ENCODE measurements around the gene PXDN.

PXDN gene

DNA sequence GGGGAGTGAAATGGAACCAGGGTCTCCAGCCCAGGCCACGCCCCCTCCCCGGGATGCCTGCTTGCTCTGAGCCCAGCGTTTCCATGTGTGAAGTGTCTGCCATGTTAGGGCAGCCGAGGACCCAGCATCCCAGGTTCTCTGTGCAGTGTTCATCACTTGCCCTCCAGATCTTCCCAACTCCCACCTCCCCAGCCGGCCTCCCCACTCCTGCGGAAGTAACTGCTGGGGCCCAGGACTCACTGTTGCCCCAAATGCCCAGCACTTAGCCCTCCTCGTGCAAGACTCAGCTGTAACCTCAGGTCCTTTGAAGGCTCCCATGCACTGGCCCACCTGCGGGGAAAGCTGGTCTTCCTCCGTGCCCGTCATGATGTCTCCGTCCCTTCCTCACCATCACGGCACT is 9.7 kb upstream of the PXDN start:
- TF ChIP-seq Cebpa-rat (IDR thresholded peaks at IDR 0.05) = no peak
- peaks cover 17 to 63% (median 51%) of the 10 kb centered on the region in 10 experiments for H3K4me1 ChIP-seq

DNA sequence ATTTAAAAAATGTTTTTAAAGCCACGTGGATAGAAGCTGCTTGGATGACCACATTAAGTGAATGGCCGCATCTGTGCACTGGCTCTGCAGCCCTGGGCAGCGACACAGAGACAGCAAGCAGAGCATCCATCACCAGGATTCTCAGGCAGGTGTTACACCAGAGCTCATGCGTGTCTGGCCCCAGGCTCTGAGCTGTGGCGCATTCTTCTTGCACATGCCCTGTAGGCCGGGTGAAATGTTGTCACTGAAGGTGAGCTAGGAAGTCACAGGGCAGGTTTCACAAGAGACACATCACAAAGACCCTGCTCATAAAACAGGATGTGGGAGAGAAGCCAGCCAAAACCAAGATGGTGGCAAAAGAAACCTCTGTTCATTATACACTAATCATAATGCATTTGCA is 8.4 kb upstream of the PXDN start:
- H3K4me2 ChIP-seq = peak overlapping the region in 3 of 11 experiments; percentile 4 to 36 (median 22); a peak in 1 of 22 replicates
- no peak overlapping the region for H3K27ac ChIP-seq
- H3K4me3 ChIP-seq = no peak overlapping the region
- H4K20me1 ChIP-seq = peaks cover 0 to 6% (median 0%) of the 10 kb centered on the region in 11 experiments; a peak in 2 of 22 replicates
- H3K9me3 ChIP-seq (replicated peaks in 1 of 11) = peaks cover 18 to 32% (median 29%) of the 10 kb centered on the region in 11 experiments
- no peaks in the 10 kb centered on the region for H3K27me3 ChIP-seq
- peaks cover 9 to 58% (median 38%) of the 10 kb centered on the region in 10 experiments for H3K4me1 ChIP-seq
- peaks cover 0 to 5% (median 0%) of the 10 kb centered on the region in 11 experiments; a peak in 1 of 22 replicates for H3K36me3 ChIP-seq
- H3K9ac ChIP-seq = no peak overlapping the region
- no peak for TF ChIP-seq Cebpa-rat (IDR thresholded peaks at IDR 0.05)

More for the DNA sequence above, 9.7 kb upstream of the PXDN start:
- no peak overlapping the region for H3K9ac ChIP-seq
- peaks cover 0 to 6% (median 0%) of the 10 kb centered on the region in 11 experiments; a peak in 2 of 22 replicates for H4K20me1 ChIP-seq
- H3K36me3 ChIP-seq = peaks cover 0 to 5% (median 0%) of the 10 kb centered on the region in 11 experiments; a peak in 1 of 22 replicates
- no peak overlapping the region for H3K27ac ChIP-seq
- H3K27me3 ChIP-seq = no peaks in the 10 kb centered on the region
- peaks cover 18 to 32% (median 29%) of the 10 kb centered on the region in 11 experiments for H3K9me3 ChIP-seq (replicated peaks in 1 of 11)
- no peak overlapping the region for H3K4me2 ChIP-seq
- no peak overlapping the region for H3K4me3 ChIP-seq

DNA sequence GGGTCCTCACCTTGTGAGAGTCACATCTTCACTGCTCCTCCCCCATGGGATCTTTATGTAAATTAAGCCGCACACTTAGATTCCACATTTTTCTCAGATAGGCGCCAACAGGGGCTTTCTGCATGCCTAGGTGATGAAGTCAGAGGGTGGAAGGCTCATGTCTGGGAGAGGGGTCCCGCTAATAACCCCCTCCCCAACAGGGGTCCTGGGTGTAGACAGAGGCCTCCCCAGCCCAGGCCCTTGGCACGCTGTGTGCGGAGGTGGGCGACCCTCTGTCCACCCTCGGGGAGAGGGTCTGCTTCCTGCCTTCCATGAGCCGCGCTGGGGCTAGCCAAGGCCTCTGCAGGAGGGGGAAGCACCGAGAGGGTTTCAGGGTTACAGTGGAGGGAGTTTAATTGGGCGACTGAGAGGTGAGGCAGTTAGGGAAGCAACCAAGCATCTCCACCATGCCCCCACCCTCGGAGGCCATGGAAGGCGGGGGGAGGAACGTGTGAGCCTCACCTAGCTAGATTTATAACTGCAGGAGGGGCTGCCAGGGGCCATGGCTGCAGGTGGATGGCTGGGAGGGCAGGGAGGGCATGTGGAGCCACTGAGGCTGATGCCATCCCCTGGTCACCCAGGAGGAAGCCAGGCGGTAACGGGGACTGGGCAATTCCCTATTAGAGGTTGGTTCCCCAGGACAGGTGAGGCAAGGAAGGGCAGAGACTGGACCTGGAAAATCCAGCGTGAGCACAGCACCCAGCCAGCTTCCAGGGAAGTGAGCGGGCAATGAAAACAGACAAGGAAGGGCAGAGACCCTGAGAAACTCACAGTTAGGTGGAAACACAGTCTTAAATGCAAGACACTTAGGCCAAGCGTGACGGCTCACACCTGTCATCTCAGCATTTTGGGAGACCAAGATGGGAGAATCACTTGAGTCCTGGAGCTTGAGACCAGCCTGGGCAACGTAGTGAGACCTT is 7.7 kb upstream of the PXDN start:
- H3K27ac ChIP-seq = no peak overlapping the region
- no peak overlapping the region for H3K4me3 ChIP-seq
- H3K4me1 ChIP-seq = peaks cover 2 to 56% (median 34%) of the 10 kb centered on the region in 10 experiments; a peak in 19 of 20 replicates
- no peak for TF ChIP-seq Cebpa-rat (IDR thresholded peaks at IDR 0.05)
- H4K20me1 ChIP-seq = peaks cover 0 to 9% (median 0%) of the 10 kb centered on the region in 11 experiments; a peak in 2 of 22 replicates
- H3K27me3 ChIP-seq = no peaks in the 10 kb centered on the region
- peak overlapping the region in 3 of 11 experiments; percentile 31 to 56 (median 33); a peak in 2 of 22 replicates for H3K9ac ChIP-seq
- H3K9me3 ChIP-seq (replicated peaks in 1 of 11) = peaks cover 18 to 32% (median 29%) of the 10 kb centered on the region in 11 experiments
- peak overlapping the region in 8 of 11 experiments; percentile 11 to 71 (median 56); a peak in 14 of 22 replicates for H3K4me2 ChIP-seq
- H3K36me3 ChIP-seq = peaks cover 0 to 5% (median 0%) of the 10 kb centered on the region in 11 experiments; a peak in 1 of 22 replicates

DNA sequence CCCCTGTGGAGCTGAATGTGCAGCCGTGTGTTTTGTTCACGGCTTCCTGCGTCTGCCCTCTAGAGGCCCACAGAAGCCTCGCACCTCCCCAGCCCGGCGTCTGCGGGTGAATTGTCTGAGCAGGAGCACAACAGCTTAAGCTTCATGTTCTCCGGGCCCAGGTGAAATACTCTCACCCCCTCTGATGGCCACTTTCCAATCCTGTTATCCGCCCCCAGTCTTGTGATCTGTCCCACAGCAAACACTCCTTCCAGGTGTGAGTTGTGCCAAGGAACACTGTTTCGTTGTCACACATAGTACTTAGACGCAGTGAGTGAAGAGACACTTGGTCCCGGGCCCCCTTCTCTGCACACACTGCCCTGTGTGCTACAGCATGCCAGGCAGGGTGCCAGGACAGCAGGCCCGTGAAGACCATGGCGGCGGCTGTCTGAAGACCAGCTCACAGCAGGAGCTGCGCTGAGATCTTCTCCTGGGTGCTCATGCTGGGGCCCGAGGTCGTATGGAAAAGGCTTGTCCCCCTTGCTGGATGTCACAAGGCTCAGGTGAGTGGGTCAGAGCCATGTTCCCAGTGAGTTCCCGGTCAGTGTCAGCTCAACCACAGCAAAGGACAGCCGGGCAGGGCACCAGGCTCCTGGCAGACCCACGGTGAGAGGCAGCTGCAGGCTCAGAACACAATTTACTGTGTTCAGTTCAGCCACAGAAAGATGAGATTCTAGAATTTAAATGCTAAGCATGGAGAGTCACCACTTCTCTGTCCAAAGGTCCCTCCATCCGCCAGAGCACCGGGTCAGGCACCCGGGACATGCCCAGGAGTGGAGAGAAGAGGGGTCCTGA is 6.8 kb upstream of the PXDN start:
- Histone ChIP-seq H3K4me1 (peaks cover 0 to 56% (median 32%) of the 10 kb centered on the region in 10 experiments; a peak in 16 of 20 replicates), H3K9me3 (replicated peaks in 1 of 11) (peaks cover 18 to 31% (median 27%) of the 10 kb centered on the region in 11 experiments), H3K36me3 (peaks cover 0 to 5% (median 0%) of the 10 kb centered on the region in 11 experiments; a peak in 1 of 22 replicates), H3K27ac (peak overlapping the region in 1 of 11 experiments; percentile 27; a peak in 2 of 22 replicates), H3K27me3 (no peaks in the 10 kb centered on the region), H3K9ac (peak overlapping the region in 4 of 11 experiments; percentile 31 to 56 (median 40); a peak in 6 of 22 replicates), H3K4me2 (peak overlapping the region in 8 of 11 experiments; percentile 11 to 71 (median 56); a peak in 15 of 22 replicates), H4K20me1 (peaks cover 0 to 17% (median 0%) of the 10 kb centered on the region in 11 experiments; a peak in 4 of 22 replicates), H3K4me3 (no peak overlapping the region)
- TF ChIP-seq Cebpa-rat (IDR thresholded peaks at IDR 0.05) = no peak

DNA sequence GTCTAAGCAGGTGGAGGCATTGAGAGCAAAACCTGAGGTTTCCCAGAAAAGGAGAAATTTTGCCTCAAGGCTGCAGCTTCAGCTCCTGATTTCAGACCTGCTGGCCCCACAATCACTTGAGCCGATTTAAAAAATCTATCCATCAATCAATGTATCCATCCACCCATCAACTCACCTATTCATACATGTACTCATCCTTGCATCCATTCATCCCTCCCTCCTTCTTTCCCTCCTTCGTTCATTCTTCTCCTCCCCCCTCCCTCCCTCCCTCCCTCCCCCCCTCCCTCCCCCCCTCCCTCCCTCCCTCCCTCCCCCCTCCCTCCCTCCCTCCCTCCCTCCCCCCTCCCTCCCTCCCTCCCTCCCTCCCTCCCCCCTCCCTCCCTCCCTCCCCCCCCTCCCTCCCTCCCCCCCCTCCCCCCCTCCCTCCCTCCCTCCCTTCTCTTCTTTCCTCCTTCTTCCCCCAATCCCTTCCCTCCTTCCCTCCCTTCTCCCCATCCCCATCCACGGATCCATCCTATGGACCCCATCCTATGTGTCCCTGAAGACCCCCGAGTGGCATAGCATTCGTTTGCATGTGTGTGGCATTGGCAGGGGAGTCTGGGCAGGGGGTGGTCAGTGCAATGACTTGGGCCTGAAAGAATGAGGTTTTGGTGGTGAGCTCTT is 6.1 kb upstream of the PXDN start:
- no peak overlapping the region for H3K4me3 ChIP-seq
- peaks cover 6 to 61% (median 38%) of the 10 kb centered on the region in 10 experiments for H3K4me1 ChIP-seq
- TF ChIP-seq Cebpa-rat (IDR thresholded peaks at IDR 0.05) = no peak
- H3K4me2 ChIP-seq = peak overlapping the region in 4 of 11 experiments; percentile 36 to 71 (median 64); a peak in 4 of 22 replicates
- no peak overlapping the region for H3K27ac ChIP-seq
- peaks cover 0 to 5% (median 0%) of the 10 kb centered on the region in 11 experiments; a peak in 1 of 22 replicates for H3K36me3 ChIP-seq
- no peak overlapping the region for H3K9ac ChIP-seq
- peaks cover 0 to 25% (median 0%) of the 10 kb centered on the region in 11 experiments; a peak in 5 of 22 replicates for H4K20me1 ChIP-seq
- H3K9me3 ChIP-seq (replicated peaks in 1 of 11) = peaks cover 16 to 24% (median 20%) of the 10 kb centered on the region in 11 experiments
- no peaks in the 10 kb centered on the region for H3K27me3 ChIP-seq

DNA sequence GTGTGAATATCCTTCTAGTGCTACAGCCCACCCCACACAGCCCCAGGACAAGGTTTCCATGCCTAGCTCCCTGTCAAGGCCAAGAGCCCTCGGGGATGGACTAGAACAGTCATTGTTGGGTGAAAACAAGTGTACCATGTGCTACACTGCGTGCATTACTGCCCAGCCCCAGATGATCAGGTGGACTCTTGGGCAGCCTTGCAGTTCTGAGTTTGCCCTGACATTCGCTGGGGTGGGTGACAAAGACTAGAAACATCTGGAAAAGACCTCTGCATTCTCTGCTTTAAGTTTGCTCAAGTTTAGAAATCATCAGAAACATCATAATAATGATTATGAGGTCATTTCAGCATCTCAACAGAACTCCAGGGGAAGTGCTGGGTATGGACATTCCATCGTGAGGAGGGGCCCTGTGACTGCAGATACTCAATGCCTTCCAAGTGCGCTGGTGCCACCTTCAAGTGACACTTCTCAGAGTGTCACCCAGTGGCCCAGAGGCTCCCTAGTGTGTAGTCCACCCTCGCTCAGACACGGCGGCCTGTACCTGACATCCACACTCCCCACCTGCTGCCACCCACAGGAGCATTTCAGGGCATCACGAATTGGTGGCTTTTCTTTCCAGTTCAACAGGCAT is 5.3 kb upstream of the PXDN start:
- H3K27me3 ChIP-seq = no peaks in the 10 kb centered on the region
- H3K4me1 ChIP-seq = peaks cover 9 to 68% (median 45%) of the 10 kb centered on the region in 10 experiments
- no peak overlapping the region for H3K9ac ChIP-seq
- 0 out of 22 replicates have a peak overlapping the region, but pooled peaks of 2 of the 11 experiments have one; percentile 1 to 8 for H3K4me2 ChIP-seq
- H4K20me1 ChIP-seq = peaks cover 0 to 28% (median 0%) of the 10 kb centered on the region in 11 experiments; a peak in 5 of 22 replicates
- no peak for TF ChIP-seq Cebpa-rat (IDR thresholded peaks at IDR 0.05)
- no peak overlapping the region for H3K4me3 ChIP-seq
- H3K9me3 ChIP-seq (replicated peaks in 1 of 11) = peaks cover 8 to 16% (median 12%) of the 10 kb centered on the region in 11 experiments
- peaks cover 0 to 4% (median 0%) of the 10 kb centered on the region in 11 experiments; a peak in 1 of 22 replicates for H3K36me3 ChIP-seq
- no peak overlapping the region for H3K27ac ChIP-seq

DNA sequence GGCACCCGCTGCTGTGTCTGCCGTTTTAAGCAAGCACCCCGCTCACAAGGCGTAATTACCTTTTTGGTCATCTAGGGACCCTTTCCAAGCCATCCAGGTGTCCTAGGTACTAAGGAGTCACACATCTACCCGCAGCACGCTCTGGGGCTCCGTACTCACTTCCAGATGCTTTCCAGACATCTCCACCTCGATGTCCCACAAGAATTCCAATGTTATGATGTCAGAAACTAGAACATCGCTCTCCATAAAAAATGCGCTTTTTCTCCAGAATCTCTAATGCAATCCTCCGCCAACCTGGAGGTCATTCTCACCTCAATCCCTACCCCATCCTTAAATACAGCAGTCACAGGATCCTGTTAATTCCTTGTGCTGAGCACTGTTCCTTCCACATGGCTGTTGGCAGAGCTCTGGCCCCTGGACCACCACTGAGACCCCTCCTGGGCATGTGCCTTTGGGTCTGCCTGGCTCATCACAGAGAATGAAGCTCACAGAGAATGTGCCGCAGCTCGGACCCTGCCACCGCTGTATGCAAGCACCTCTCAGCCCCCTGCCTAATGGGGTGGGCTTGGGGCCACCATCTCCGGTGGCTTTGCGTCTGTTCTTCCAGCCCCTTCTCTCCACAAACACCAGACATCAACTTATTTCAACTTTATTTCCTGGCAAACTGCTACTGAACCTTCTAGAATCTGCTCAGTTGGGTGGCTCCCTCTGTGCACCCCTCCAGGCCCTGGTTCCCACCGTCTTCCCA is 4.6 kb upstream of the PXDN start:
- Histone ChIP-seq H3K4me2 (no peak overlapping the region), H3K4me1 (peaks cover 9 to 68% (median 45%) of the 10 kb centered on the region in 10 experiments), H4K20me1 (peaks cover 0 to 28% (median 0%) of the 10 kb centered on the region in 11 experiments; a peak in 5 of 22 replicates), H3K4me3 (no peak overlapping the region), H3K27me3 (no peaks in the 10 kb centered on the region), H3K9me3 (replicated peaks in 1 of 11) (peaks cover under 1 to 9% (median 5%) of the 10 kb centered on the region in 11 experiments; a peak in 21 of 22 replicates), H3K9ac (no peak overlapping the region), H3K36me3 (0 out of 22 replicates have a peak, but pooled peaks cover 0 to under 1% (median 0%) of the 10 kb centered on the region in 11 experiments), H3K27ac (no peak overlapping the region)
- no peak for TF ChIP-seq Cebpa-rat (IDR thresholded peaks at IDR 0.05)

Measured in BLaER1 treated with 17β-estradiol and CSF1 and Interleukin-3, amounts not matched to agents 10 nM and 100 nM (cell line).